PC-3 (cell line): ENCODE data around the gene LGALS9B.
"Not testable (repeated sequence)": the region's sequence is repeated elsewhere in the genome, so short reads cannot be mapped to it uniquely, and the experiment has no call there.

Source experiments
- CTCF ChIP-seq: fragments of 300-600 bp; sonication (generic); conservative IDR thresholded peaks from 2 replicates; pipeline ENCODE4 v1.5.1; 2017; ENCODE audit warnings: antibody characterized with exemption, low read depth, mild to moderate bottlenecking, low read length
- EZH2 ChIP-seq: fragments of 300-600 bp; sonication (generic); IDR thresholded peaks from one replicate; pipeline ENCODE4 v1.6.1; 2017; ENCODE audit warnings: antibody characterized with exemption, mild to moderate bottlenecking, low read length; ENCODE audit not compliant: unreplicated experiment
- EZH2phosphoT487 ChIP-seq: fragments of 300-600 bp; sonication (generic); IDR thresholded peaks from 2 replicates; pipeline ENCODE4 v1.6.1; 2018; ENCODE audit warnings: mild to moderate bottlenecking, antibody characterized with exemption, low read length, borderline replicate concordance

DNA sequence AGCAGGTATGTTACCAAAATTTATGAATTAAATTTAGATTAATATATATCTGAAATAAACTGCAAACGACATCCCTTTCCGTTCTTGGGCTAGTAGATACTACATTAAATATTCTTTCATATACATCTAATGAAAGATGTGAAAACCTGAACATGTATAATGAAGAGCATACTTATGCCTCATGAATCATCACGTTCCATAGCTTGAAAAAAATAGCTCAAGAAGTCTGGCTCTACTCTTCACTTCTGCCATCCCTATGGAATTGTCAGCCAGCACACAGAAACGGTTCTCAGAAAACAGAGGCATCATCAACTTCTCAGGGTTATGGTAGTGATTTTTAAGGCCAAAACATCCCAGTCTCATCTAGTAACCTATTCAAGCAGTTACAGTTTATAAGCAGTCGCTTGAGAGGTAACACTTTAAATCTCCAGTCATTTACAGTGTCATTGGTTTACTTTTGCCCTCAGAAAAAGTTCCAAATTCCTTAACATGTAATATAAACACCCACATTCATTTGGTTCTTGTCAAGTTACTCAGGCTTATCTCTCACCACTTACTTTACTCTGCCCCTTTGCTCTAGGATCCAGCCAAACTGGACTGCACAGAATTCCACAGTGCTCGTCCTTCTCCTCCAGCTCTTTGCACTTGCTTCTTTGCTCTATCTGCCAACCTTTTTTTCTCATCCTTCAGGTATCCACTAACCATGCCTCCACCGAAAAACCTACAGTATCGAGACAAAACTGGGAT, 66.6 kb downstream of the LGALS9B start:
- not testable (repeated sequence) for TF ChIP-seq CTCF, EZH2, EZH2phosphoT487
